Brain microvascular endothelial cell (primary cell): ENCODE data around the gene NREP.
A peak's percentile ranks its signal among the peaks of the same experiment; 100 is the strongest.

Experiments used
- DNase-seq: peaks from one replicate; pipeline ENCODE4 v3.0.0-alpha.2; 2020
- H3K27ac ChIP-seq: fragments of 250-450 bp; sonication (Bioruptor Pico); 2 replicates; pipeline ENCODE4 v1.5.1; 2020; ENCODE audit warnings: mild to moderate bottlenecking, moderate library complexity
- H3K27me3 ChIP-seq: fragments of 250-450 bp; sonication (Bioruptor Pico); replicated peaks from 2 replicates; pipeline ENCODE4 v1.5.1; 2020; ENCODE audit warnings: mild to moderate bottlenecking
- H3K36me3 ChIP-seq: fragments of 250-450 bp; sonication (Bioruptor Pico); replicated peaks from 2 replicates; pipeline ENCODE4 v1.5.1; 2020; ENCODE audit warnings: mild to moderate bottlenecking
- H3K4me3 ChIP-seq: 2 replicates; pipeline ENCODE4 v1.5.1; 2011; ENCODE audit warnings: low read depth, mild to moderate bottlenecking, control low read depth, low read length, moderate library complexity
- in situ Hi-C: cut with HindIII; loops from 2 replicates; pipeline ENCODE4 v1.10.0; 2017; ENCODE audit warnings: low sequenced_read_pairs, low pct_ligation_motif_present
- TF ChIP-seq, protein P1 (sequence below): IDR thresholded peaks from 2 replicates; pipeline ENCODE4 v1.5.1; 2011; ENCODE audit warnings: low read depth, mild to moderate bottlenecking, moderate library complexity, low read length, control low read depth, inconsistent platforms; ENCODE audit errors: missing control alignments

Gene NREP

DNA sequence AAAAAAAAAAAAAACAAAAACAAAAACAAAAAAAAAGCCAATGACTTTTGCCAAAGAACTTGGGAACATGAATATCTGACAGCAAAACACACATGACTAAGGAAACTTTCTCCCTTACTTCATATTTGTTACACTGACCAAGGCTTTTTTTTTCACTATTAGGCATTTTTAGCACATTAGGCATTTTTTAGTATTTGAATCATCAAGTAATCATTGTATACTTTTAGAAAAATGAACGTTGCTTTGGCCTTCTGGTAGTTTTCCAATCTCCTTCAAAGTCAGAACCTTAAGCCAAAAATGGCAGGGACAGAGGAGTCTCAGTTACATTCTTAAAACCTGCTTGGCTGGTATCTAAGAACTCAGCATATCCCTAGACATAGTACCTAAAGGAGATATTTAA, 19.3 kb downstream of the NREP start:
- Histone ChIP-seq H3K27me3 (no peaks in the 10 kb centered on the region), H3K36me3 (peaks cover 30% of the 10 kb centered on the region), H3K4me3 (no peak overlapping the region), H3K27ac (peak overlapping the region; percentile 49)
- DNase-seq, result no peak
- in situ Hi-C loops, result loop anchor here (25.0 kb wide), 1 partner anchor 225 kb away; no protein-coding TSS in a partner anchor
- TF ChIP-seq, protein P1, sequence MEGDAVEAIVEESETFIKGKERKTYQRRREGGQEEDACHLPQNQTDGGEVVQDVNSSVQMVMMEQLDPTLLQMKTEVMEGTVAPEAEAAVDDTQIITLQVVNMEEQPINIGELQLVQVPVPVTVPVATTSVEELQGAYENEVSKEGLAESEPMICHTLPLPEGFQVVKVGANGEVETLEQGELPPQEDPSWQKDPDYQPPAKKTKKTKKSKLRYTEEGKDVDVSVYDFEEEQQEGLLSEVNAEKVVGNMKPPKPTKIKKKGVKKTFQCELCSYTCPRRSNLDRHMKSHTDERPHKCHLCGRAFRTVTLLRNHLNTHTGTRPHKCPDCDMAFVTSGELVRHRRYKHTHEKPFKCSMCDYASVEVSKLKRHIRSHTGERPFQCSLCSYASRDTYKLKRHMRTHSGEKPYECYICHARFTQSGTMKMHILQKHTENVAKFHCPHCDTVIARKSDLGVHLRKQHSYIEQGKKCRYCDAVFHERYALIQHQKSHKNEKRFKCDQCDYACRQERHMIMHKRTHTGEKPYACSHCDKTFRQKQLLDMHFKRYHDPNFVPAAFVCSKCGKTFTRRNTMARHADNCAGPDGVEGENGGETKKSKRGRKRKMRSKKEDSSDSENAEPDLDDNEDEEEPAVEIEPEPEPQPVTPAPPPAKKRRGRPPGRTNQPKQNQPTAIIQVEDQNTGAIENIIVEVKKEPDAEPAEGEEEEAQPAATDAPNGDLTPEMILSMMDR, result no peak

- peaks cover 42% of the 10 kb centered on the region for H3K36me3 ChIP-seq
- H3K27ac ChIP-seq, result peak overlapping the region; percentile 58
- TF ChIP-seq, protein P1, result no peak
- no peaks in the 10 kb centered on the region for H3K27me3 ChIP-seq
- no peak overlapping the region for H3K4me3 ChIP-seq
- in situ Hi-C loops, result loop anchor here (25.0 kb wide), 1 partner anchor 227 kb away; no protein-coding TSS in a partner anchor
- DNase-seq, result peak; percentile 98
These were observed 21.3 kb downstream of the NREP start for GRCh38 chr5:111735583-111736270.

DNA sequence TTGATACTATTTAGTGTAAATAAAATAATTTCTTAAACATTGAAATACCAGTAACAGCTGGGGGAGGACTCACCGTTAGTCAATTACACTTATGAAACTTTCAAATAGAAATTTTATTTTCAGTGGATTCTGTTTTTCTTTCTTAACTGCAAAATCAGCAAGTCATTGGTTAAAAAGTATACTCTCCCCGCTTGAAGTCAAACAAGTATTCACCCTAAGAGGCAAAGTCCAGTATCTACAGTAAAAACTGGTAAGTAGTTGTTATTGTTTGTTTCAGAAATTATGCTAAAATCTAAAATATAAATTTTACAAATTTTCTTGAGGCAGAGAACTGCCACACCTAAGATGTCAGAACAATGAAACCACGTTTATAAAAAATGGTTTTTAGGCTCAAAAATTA, 22.4 kb downstream of the NREP start:
- H3K36me3 ChIP-seq, result peaks cover 47% of the 10 kb centered on the region
- peak overlapping the region; percentile 58 for H3K27ac ChIP-seq
- DNase-seq, result no peak
- TF ChIP-seq, protein P1, result no peak
- in situ Hi-C loops, result loop anchor here (25.0 kb wide), 1 partner anchor 228 kb away; no protein-coding TSS in a partner anchor
- H3K27me3 ChIP-seq, result no peaks in the 10 kb centered on the region
- H3K4me3 ChIP-seq, result no peak overlapping the region

DNA sequence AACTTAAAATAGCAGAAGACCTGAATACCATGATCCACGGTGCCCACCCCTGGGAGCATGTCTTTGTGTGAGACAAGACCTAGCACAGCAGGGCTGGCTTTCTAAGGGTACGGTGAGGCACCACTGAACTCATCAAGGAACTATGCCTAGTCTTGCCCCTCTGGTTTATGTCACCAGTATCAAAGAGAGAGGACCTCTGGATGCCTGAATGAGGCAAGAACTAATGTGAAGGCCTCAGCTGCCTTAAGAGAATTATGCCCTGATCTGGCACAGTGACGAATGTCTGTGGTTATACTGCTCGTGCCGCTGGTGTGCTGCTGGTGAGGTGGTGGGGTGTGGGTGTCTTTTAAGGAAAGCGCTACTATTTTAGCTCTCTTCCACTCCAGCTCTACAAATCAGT, 23.0 kb downstream of the NREP start:
- Histone ChIP-seq H3K4me3 (no peak overlapping the region), H3K36me3 (peaks cover 51% of the 10 kb centered on the region), H3K27me3 (no peaks in the 10 kb centered on the region), H3K27ac (peak overlapping the region; percentile 58)
- peak; percentile 53 for DNase-seq
- TF ChIP-seq, protein P1, result no peak
- in situ Hi-C loops, result loop anchor here (25.0 kb wide), 1 partner anchor 228 kb away; no protein-coding TSS in a partner anchor

DNA sequence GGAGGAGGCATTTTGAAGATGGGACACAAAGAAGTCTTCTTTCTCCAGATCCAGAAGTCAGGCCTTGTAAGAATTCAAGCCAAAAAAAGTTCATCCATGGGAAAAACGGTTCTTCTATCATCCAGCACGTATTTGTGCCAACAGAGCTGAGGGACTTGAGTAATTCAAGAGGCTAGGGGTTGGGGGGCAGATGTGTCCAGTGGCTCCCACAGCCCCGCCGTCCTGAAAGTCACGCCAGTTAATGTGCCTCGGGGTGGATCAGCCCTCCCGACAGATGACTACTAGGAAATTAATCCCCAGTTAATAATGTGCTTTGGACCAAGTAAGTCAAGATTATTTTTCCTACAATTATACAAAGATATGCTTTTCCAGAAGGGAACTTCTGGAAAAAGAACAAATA, 23.4 kb downstream of the NREP start:
- peaks cover 56% of the 10 kb centered on the region for H3K36me3 ChIP-seq
- DNase-seq, result no peak
- H3K27ac ChIP-seq, result peak overlapping the region; percentile 58
- no peaks in the 10 kb centered on the region for H3K27me3 ChIP-seq
- H3K4me3 ChIP-seq, result no peak overlapping the region
- TF ChIP-seq, protein P1, result no peak
- in situ Hi-C loops, result loop anchor here (25.0 kb wide), 1 partner anchor 229 kb away; no protein-coding TSS in a partner anchor

GRCh38 chr5:111731638-111732037, 25.4 kb downstream of the NREP start:
- TF ChIP-seq, protein P1, result no peak
- Histone ChIP-seq H3K36me3 (peaks cover 58% of the 10 kb centered on the region), H3K4me3 (no peak overlapping the region), H3K27ac (no peak overlapping the region), H3K27me3 (no peaks in the 10 kb centered on the region)
- DNase-seq, result no peak
- in situ Hi-C loops, result loop anchor here (25.0 kb wide), 1 partner anchor 231 kb away; no protein-coding TSS in a partner anchor
